ENCODE measurements around the gene CLCN7. TPM values are rescaled to one million over a fixed set of nuclear protein-coding genes. Genes with fewer than 3 reads are reported as not detected.

Gene CLCN7
- total and polyA plus RNA-seq, 2 of the 8 experiments (the other 6 are each of a cell fraction or from before 2014, with no cell fraction given) = 38.6 to 81.5 TPM

DNA sequence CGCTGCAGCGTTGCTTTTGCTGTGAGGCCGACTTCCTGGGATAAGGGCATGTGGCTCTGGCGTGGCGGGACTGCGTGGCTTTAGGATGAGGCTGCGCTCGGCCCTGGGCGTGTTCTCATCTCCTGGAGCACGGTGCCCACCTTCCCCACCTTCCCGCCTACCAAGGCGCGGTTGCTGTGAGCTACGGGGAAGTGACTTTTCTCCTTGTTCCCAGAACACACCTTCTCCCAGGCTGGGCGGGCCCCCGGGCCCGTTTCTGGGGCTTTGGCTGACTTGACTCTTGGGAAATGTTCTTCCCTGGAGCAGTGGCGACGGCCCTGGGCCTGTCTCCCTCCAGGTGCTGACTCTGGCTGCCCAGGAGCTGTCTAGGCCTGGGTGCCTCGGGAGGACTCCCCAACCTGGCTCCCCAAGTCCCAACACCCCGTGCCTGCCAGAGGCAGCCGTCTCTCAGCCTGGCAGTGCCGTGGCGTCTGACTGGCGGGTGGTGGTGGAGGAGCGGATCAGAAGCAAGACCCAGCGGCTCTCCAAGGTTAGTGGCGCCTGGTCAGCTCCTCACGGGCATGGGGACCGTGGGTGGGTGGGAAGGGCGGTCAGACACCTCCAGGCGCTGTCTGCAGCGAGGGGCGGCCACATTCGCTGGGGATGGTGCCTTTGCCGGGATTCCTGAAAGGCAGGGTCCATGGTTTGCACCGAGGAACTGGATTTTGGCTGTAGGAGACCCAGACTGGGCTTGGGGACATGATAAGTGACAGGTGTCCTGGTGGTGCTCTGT lies 30.4 kb upstream of the CLCN7 start:
- no peak overlapping the region for H4K5ac ChIP-seq (ENCODE audit: insufficient read length, low read depth, low read length)
- no peak for DNase-seq (ENCODE audit: low read depth in 1 of 2, low spot score in 2 of 2)
- no peaks in the 10 kb centered on the region for H3K79me1 ChIP-seq (ENCODE audit: low read depth, low read length)
- H2BK12ac ChIP-seq (ENCODE audit: low read depth, low read length) = no peak overlapping the region
- no peak overlapping the region for H3K4me3 ChIP-seq (ENCODE audit: extremely low read depth in 1 of 4, insufficient read depth in 2 of 4, low read depth in 3 of 4, low read length in 4 of 4)
- H3K79me2 ChIP-seq (ENCODE audit: control insufficient read depth in 1 of 2, insufficient read depth in 2 of 2, low read length in 2 of 2) = no peaks in the 10 kb centered on the region
- POLR2A ChIA-PET (ENCODE audit: partially characterized antibody) = interaction anchor here (1.4 to 2.0 kb wide), 2 partner anchors 10 to 27 kb away, joined by 3 to 11 read pairs; no protein-coding TSS in a partner anchor
- no peak overlapping the region for H3K4me2 ChIP-seq (ENCODE audit: insufficient read depth in 1 of 2, low read depth in 2 of 2, low read length in 2 of 2)
- H2BK120ac ChIP-seq (replicated peaks; ENCODE audit: low read depth, low read length) = no peak overlapping the region
- no peak overlapping the region for H2BK5ac ChIP-seq (ENCODE audit: low read depth, low read length)
- H3K14ac ChIP-seq (ENCODE audit: insufficient read length) = no peak overlapping the region
- H3K56ac ChIP-seq (replicated peaks; ENCODE audit: insufficient read length, low read depth, low read length) = no peak overlapping the region
- H2AK5ac ChIP-seq (ENCODE audit: low read depth, low read length) = no peak overlapping the region
- no peak overlapping the region for H2BK20ac ChIP-seq (ENCODE audit: low read length)
- 95% methylated on average over 37 of the region's 37 CpGs; no CpG with 5 or more reads in 1 of the 2 experiments for WGBS, 2 experiments (ENCODE audit: extremely low coverage in 1 of 2, insufficient coverage in 1 of 2, insufficient read length in 1 of 2, insufficient replicate concordance in 2 of 2, low coverage in 1 of 2, low lambda C conversion rate in 2 of 2, missing lambda C conversion rate in 1 of 2)
- TF ChIP-seq, protein P1, sequence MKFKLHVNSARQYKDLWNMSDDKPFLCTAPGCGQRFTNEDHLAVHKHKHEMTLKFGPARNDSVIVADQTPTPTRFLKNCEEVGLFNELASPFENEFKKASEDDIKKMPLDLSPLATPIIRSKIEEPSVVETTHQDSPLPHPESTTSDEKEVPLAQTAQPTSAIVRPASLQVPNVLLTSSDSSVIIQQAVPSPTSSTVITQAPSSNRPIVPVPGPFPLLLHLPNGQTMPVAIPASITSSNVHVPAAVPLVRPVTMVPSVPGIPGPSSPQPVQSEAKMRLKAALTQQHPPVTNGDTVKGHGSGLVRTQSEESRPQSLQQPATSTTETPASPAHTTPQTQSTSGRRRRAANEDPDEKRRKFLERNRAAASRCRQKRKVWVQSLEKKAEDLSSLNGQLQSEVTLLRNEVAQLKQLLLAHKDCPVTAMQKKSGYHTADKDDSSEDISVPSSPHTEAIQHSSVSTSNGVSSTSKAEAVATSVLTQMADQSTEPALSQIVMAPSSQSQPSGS (IDR thresholded peaks at IDR 0.05; ENCODE audit: low read length) = no peak
- TF ChIP-seq EGR1 (IDR thresholded peaks at IDR 0.05; ENCODE audit: borderline replicate concordance, low read depth, low read length) = no peak
- TF ChIP-seq POLR2AphosphoS5 (IDR thresholded peaks at IDR 0.05; ENCODE audit: low read depth, low read length) = no peak
- no peak for TF ChIP-seq KDM1A (IDR thresholded peaks at IDR 0.05; ENCODE audit: borderline replicate concordance, low read length)
- H4K91ac ChIP-seq (replicated peaks; ENCODE audit: insufficient read length, low read length) = no peak overlapping the region
- H4K20me1 ChIP-seq (replicated peaks in 1 of 2; ENCODE audit: control insufficient read depth in 1 of 2, insufficient read depth in 2 of 2, low read length in 2 of 2) = peaks cover 3 to 4% of the 10 kb centered on the region in 2 experiments
- CTCF ChIA-PET (ENCODE audit: partially characterized antibody) = interaction anchor here (0.7 kb wide), 1 partner anchor 55 kb away, joined by 3 read pairs; no protein-coding TSS in a partner anchor
- no peak overlapping the region for H3K27ac ChIP-seq (ENCODE audit: low read depth, low read length)
- H3K18ac ChIP-seq (ENCODE audit: extremely low read depth, low read length) = no peak overlapping the region
- no peaks in the 10 kb centered on the region for H3K4me1 ChIP-seq (replicated peaks in 1 of 4; ENCODE audit: control insufficient read depth in 3 of 4, insufficient read depth in 4 of 4, low read length in 3 of 4)
- H3K27me3 ChIP-seq (replicated peaks in 1 of 4; ENCODE audit: control insufficient read depth in 3 of 4, extremely low read depth in 1 of 4, insufficient read depth in 3 of 4, low read length in 3 of 4) = no peaks in the 10 kb centered on the region
- no peak overlapping the region for H4K8ac ChIP-seq (ENCODE audit: extremely low read depth, insufficient read depth, low read length)
- no peak overlapping the region for H3K9ac ChIP-seq (replicated peaks in 1 of 4; ENCODE audit: extremely low read depth in 1 of 4, low read depth in 3 of 4, low read length in 3 of 4)
- H3K9me3 ChIP-seq (ENCODE audit: insufficient read depth in 2 of 2, low read depth in 1 of 2, low read length in 1 of 2) = no peaks in the 10 kb centered on the region
- no peak for FAIRE-seq
- H2BK15ac ChIP-seq (ENCODE audit: low read length) = no peak overlapping the region
- no peak overlapping the region for H2AFZ ChIP-seq (ENCODE audit: low read length)
- H3K4ac ChIP-seq (replicated peaks; ENCODE audit: insufficient read length, low read depth, low read length) = no peak overlapping the region
- H3K36me3 ChIP-seq (ENCODE audit: control insufficient read depth in 2 of 4, insufficient read depth in 4 of 4, low read length in 3 of 4) = peaks cover 14 to 56% (median 25%) of the 10 kb centered on the region in 4 experiments; a peak in 7 of 8 replicates
- H3K23me2 ChIP-seq (ENCODE audit: low read depth, low read length) = no peaks in the 10 kb centered on the region
- no peak overlapping the region for H3K23ac ChIP-seq (ENCODE audit: insufficient read length)
